H9 (cell line): ENCODE data around the gene TJP2. TPM values are rescaled to one million over a fixed set of nuclear protein-coding genes. Genes with fewer than 3 reads are reported as not detected.

Experiments used
- DNase-seq: peaks from one replicate; pipeline ENCODE4 v3.0.0-alpha.2; 2017
- H2AFZ ChIP-seq: one replicate; pipeline ENCODE4 v1.6.1; 2013; ENCODE audit warnings: mild to moderate bottlenecking, low read length, control low read depth, moderate library complexity
- H2AK5ac ChIP-seq: 2 replicates; pipeline ENCODE4 v1.6.1; 2013; ENCODE audit warnings: low read length, control low read depth, mixed read lengths; ENCODE audit not compliant: insufficient read length
- H2BK120ac ChIP-seq: one replicate; pipeline ENCODE4 v1.6.1; 2013; ENCODE audit warnings: low read depth, mild to moderate bottlenecking, low read length, control low read depth, inconsistent platforms; ENCODE audit not compliant: poor library complexity, severe bottlenecking
- H2BK12ac ChIP-seq: 2 replicates; pipeline ENCODE4 v1.6.1; 2013; ENCODE audit warnings: low read length, control low read depth, mixed read lengths, low read depth; ENCODE audit not compliant: insufficient read length
- H2BK15ac ChIP-seq: 2 replicates; pipeline ENCODE4 v1.6.1; 2013; ENCODE audit warnings: low read depth, low read length, control low read depth
- H2BK20ac ChIP-seq: one replicate; pipeline ENCODE4 v1.6.1; 2013; ENCODE audit warnings: low read depth, mild to moderate bottlenecking, low read length, control low read depth, inconsistent platforms; ENCODE audit not compliant: poor library complexity, severe bottlenecking
- H2BK5ac ChIP-seq: 2 replicates; pipeline ENCODE4 v1.6.1; 2013; ENCODE audit warnings: low read length, control low read depth, mixed read lengths; ENCODE audit not compliant: insufficient read length
- H3K14ac ChIP-seq: 2 replicates; pipeline ENCODE4 v1.6.1; 2013; ENCODE audit warnings: low read length, control low read depth; ENCODE audit not compliant: insufficient read depth
- H3K18ac ChIP-seq: 2 replicates; pipeline ENCODE4 v1.6.1; 2013; ENCODE audit warnings: low read depth, mild to moderate bottlenecking, mixed read lengths, low read length, control low read depth; ENCODE audit not compliant: insufficient read length
- H3K23ac ChIP-seq: 2 replicates; pipeline ENCODE4 v1.6.1; 2013; ENCODE audit warnings: low read length, control low read depth, mixed read lengths, low read depth; ENCODE audit not compliant: insufficient read length
- H3K23me2 ChIP-seq: 2 replicates; pipeline ENCODE4 v1.6.1; 2013; ENCODE audit warnings: low read depth, mild to moderate bottlenecking, mixed read lengths, low read length, control low read depth; ENCODE audit not compliant: insufficient read length, poor library complexity, severe bottlenecking
- H3K27ac ChIP-seq: 2 replicates; pipeline ENCODE4 v1.5.1; 2013; ENCODE audit warnings: low read length, control low read depth, mixed read lengths, low read depth; ENCODE audit not compliant: insufficient read length
- H3K27me3 ChIP-seq: 2 replicates; pipeline ENCODE4 v1.6.1; 2013; ENCODE audit warnings: low read length, control low read depth, inconsistent platforms; ENCODE audit not compliant: insufficient read depth
- H3K4ac ChIP-seq: 2 replicates; pipeline ENCODE4 v1.6.1; 2013; ENCODE audit warnings: low read depth, mild to moderate bottlenecking, control low read depth, inconsistent platforms, low read length, moderate library complexity
- H3K4me1 ChIP-seq: 2 replicates; pipeline ENCODE4 v1.6.1; 2013; ENCODE audit warnings: low read length, control low read depth, inconsistent platforms; ENCODE audit not compliant: insufficient read depth
- H3K4me2 ChIP-seq: 2 replicates; pipeline ENCODE4 v1.6.1; 2013; ENCODE audit warnings: low read length, control low read depth, mixed read lengths; ENCODE audit not compliant: insufficient read length, insufficient read depth
- H3K56ac ChIP-seq: 2 replicates; pipeline ENCODE4 v1.6.1; 2013; ENCODE audit warnings: low read depth, mild to moderate bottlenecking, mixed read lengths, low read length, control low read depth; ENCODE audit not compliant: insufficient read length
- H3K79me1 ChIP-seq: 2 replicates; pipeline ENCODE4 v1.6.1; 2013; ENCODE audit warnings: low read depth, mild to moderate bottlenecking, moderate library complexity, low read length, control low read depth, inconsistent platforms; ENCODE audit not compliant: insufficient read depth, poor library complexity, severe bottlenecking
- H3K79me2 ChIP-seq: 2 replicates; pipeline ENCODE4 v1.6.1; 2013; ENCODE audit warnings: low read length, control low read depth, inconsistent platforms; ENCODE audit not compliant: insufficient read depth
- H3K9ac ChIP-seq: 2 replicates; pipeline ENCODE4 v1.6.1; 2013; ENCODE audit warnings: low read length, control low read depth, mixed read lengths; ENCODE audit not compliant: insufficient read length; ENCODE audit errors: extremely low read depth
- H3K9me3 ChIP-seq: one replicate; pipeline ENCODE4 v1.6.1; 2013; ENCODE audit warnings: low read depth, low read length, inconsistent platforms; ENCODE audit not compliant: control insufficient read depth
- H3T11ph ChIP-seq: one replicate; pipeline ENCODE4 v1.6.1; 2013; ENCODE audit warnings: mild to moderate bottlenecking, low read length, control low read depth, inconsistent platforms
- H4K20me1 ChIP-seq: one replicate; pipeline ENCODE4 v1.6.1; 2013; ENCODE audit not compliant: control insufficient read depth, insufficient read length, insufficient read depth
- H4K5ac ChIP-seq: 2 replicates; pipeline ENCODE4 v1.6.1; 2013; ENCODE audit warnings: low read depth, mild to moderate bottlenecking, mixed read lengths, low read length, control low read depth; ENCODE audit not compliant: insufficient read length
- H4K8ac ChIP-seq: replicated peaks from 2 replicates; pipeline ENCODE4 v1.6.1; 2013; ENCODE audit warnings: low read length, control low read depth, mixed read lengths, low read depth; ENCODE audit not compliant: insufficient read length
- H4K91ac ChIP-seq: 2 replicates; pipeline ENCODE4 v1.6.1; 2013; ENCODE audit warnings: low read depth, mild to moderate bottlenecking, moderate library complexity, mixed read lengths, low read length, control low read depth; ENCODE audit not compliant: insufficient read length
- H3K27ac Mint-ChIP-seq, 3 experiments: 2 replicates in 2 of 3; 3 replicates in 1 of 3; pipeline ENCODE4 v1.8.0; 2020 to 2021; ENCODE audit warnings: mixed read lengths in 3 of 3, mild to moderate bottlenecking in 1 of 3, moderate library complexity in 1 of 3
- H3K27me3 Mint-ChIP-seq: 2 replicates; pipeline ENCODE4 v1.8.0; 2021; ENCODE audit warnings: low read depth, mild to moderate bottlenecking, moderate library complexity, mixed read lengths
- H3K36me3 Mint-ChIP-seq, 3 experiments: 2 replicates in 2 of 3; 3 replicates in 1 of 3; pipeline ENCODE4 v1.8.0; 2020 to 2021; ENCODE audit warnings: low read depth in 3 of 3, mixed read lengths in 3 of 3; ENCODE audit not compliant: insufficient read depth in 1 of 3
- H3K4me1 Mint-ChIP-seq, 2 experiments: 2 replicates each; pipeline ENCODE4 v1.8.0; 2020; ENCODE audit warnings: mixed read lengths in 2 of 2
- H3K4me3 Mint-ChIP-seq, 2 experiments: 2 replicates in 1 of 2; 3 replicates in 1 of 2; pipeline ENCODE4 v1.8.0; 2020 to 2021; ENCODE audit warnings: mild to moderate bottlenecking in 2 of 2, mixed read lengths in 2 of 2, moderate library complexity in 1 of 2
- H3K9me3 Mint-ChIP-seq, 2 experiments: 2 replicates in 1 of 2; 3 replicates in 1 of 2; pipeline ENCODE4 v1.8.0; 2020; ENCODE audit warnings: mild to moderate bottlenecking in 2 of 2, mixed read lengths in 2 of 2, moderate library complexity in 1 of 2
- WGBS: extraction: QIAGEN DNeasy Blood & Tissue Kit; methylation state at CpG from one replicate; pipeline ENCODE4 v1.1.7; 2013; ENCODE audit warnings: missing lambda C conversion rate, low lambda C conversion rate, mixed read lengths; ENCODE audit not compliant: insufficient read length; ENCODE audit errors: extremely low coverage; 5-methylcytosine and 5-hydroxymethylcytosine counted together
- total RNA-seq: library from RNA; stranded (reverse); gene quantifications from 2 replicates; pipeline ENCODE4 v1.2.1, GENCODE V29; 2021
- TF ChIP-seq, protein P1 (sequence below): fragments of 200-600 bp; sonication (generic); conservative IDR thresholded peaks from 3 replicates; pipeline ENCODE4 v1.8.0; 2021; ENCODE audit warnings: antibody characterized with exemption, mild to moderate bottlenecking

The TJP2 gene
- total RNA-seq, 1 experiment from 2014 or later = 130 TPM

DNA sequence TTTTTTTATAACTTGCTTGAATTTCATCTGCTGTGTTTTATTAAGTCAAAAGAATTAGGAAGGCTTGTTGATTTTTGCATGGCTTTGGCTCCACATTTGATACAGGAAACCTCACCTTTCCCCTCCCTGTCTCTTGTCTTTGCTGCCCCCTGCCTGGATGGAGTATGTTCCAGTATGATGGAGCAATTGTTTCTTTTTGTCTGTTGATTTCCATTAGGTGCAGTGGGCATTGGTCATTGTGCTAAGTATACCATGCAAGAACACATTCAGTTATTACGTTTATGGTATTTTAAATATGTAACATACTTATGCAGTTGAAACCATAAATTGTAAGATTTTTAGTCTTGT, 19.6 kb downstream of the TJP2 start:
- no peak overlapping the region for H3T11ph ChIP-seq
- no peaks in the 10 kb centered on the region for H3K23me2 ChIP-seq
- H3K27ac ChIP-seq = no peak overlapping the region
- H2AK5ac ChIP-seq = no peak overlapping the region
- peaks cover 3% of the 10 kb centered on the region; the same call in 1 of the 2 replicates for H3K4me1 ChIP-seq
- H3K9me3 ChIP-seq = no peaks in the 10 kb centered on the region
- no peak overlapping the region for H3K56ac ChIP-seq
- H4K91ac ChIP-seq = no peak overlapping the region
- H4K20me1 ChIP-seq = no peaks in the 10 kb centered on the region
- no peak overlapping the region for H3K14ac ChIP-seq
- peak overlapping the region in 1 of 3 experiments; percentile 29; a peak in 1 of 7 replicates for H3K27ac Mint-ChIP-seq
- no peak overlapping the region for H2BK120ac ChIP-seq
- DNase-seq = no peak
- H3K79me1 ChIP-seq = peaks cover 2% of the 10 kb centered on the region
- H3K9ac ChIP-seq = no peak overlapping the region
- H3K18ac ChIP-seq = no peak overlapping the region
- H3K4me1 Mint-ChIP-seq = peaks cover 19 to 29% of the 10 kb centered on the region in 2 experiments
- no peak overlapping the region for H3K4me3 Mint-ChIP-seq
- H4K8ac ChIP-seq = no peak overlapping the region
- no peak overlapping the region for H2BK15ac ChIP-seq
- H3K4me2 ChIP-seq = no peak overlapping the region
- H3K36me3 Mint-ChIP-seq = no peaks in the 10 kb centered on the region
- no peak overlapping the region for H2BK20ac ChIP-seq
- H3K27me3 Mint-ChIP-seq = no peaks in the 10 kb centered on the region
- no CpG with 5 or more reads among the region's 1 CpG for whole genome bisulfite sequencing
- H3K9me3 Mint-ChIP-seq = no peaks in the 10 kb centered on the region
- no peak overlapping the region for H2BK5ac ChIP-seq
- peaks cover 10% of the 10 kb centered on the region; the same call in 1 of the 2 replicates for H3K79me2 ChIP-seq
- H3K23ac ChIP-seq = no peak overlapping the region
- no peaks in the 10 kb centered on the region for H3K27me3 ChIP-seq
- TF ChIP-seq, protein P1, sequence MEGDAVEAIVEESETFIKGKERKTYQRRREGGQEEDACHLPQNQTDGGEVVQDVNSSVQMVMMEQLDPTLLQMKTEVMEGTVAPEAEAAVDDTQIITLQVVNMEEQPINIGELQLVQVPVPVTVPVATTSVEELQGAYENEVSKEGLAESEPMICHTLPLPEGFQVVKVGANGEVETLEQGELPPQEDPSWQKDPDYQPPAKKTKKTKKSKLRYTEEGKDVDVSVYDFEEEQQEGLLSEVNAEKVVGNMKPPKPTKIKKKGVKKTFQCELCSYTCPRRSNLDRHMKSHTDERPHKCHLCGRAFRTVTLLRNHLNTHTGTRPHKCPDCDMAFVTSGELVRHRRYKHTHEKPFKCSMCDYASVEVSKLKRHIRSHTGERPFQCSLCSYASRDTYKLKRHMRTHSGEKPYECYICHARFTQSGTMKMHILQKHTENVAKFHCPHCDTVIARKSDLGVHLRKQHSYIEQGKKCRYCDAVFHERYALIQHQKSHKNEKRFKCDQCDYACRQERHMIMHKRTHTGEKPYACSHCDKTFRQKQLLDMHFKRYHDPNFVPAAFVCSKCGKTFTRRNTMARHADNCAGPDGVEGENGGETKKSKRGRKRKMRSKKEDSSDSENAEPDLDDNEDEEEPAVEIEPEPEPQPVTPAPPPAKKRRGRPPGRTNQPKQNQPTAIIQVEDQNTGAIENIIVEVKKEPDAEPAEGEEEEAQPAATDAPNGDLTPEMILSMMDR = no peak; the same call in 2 of the 3 replicates
- H2BK12ac ChIP-seq = no peak overlapping the region
- H4K5ac ChIP-seq = no peak overlapping the region
- H3K4ac ChIP-seq = no peak overlapping the region
- no peak overlapping the region for H2AFZ ChIP-seq
